Measurements from ENCODE around the gene PDLIM3. TPM values are rescaled to one million over a fixed set of nuclear protein-coding genes. Genes with fewer than 3 reads are reported as not detected.

PDLIM3 gene
- total and polyA plus RNA-seq, 2 of the 4 experiments (the other 2 are of a cell fraction), result 6.4 to 11.7 TPM

DNA sequence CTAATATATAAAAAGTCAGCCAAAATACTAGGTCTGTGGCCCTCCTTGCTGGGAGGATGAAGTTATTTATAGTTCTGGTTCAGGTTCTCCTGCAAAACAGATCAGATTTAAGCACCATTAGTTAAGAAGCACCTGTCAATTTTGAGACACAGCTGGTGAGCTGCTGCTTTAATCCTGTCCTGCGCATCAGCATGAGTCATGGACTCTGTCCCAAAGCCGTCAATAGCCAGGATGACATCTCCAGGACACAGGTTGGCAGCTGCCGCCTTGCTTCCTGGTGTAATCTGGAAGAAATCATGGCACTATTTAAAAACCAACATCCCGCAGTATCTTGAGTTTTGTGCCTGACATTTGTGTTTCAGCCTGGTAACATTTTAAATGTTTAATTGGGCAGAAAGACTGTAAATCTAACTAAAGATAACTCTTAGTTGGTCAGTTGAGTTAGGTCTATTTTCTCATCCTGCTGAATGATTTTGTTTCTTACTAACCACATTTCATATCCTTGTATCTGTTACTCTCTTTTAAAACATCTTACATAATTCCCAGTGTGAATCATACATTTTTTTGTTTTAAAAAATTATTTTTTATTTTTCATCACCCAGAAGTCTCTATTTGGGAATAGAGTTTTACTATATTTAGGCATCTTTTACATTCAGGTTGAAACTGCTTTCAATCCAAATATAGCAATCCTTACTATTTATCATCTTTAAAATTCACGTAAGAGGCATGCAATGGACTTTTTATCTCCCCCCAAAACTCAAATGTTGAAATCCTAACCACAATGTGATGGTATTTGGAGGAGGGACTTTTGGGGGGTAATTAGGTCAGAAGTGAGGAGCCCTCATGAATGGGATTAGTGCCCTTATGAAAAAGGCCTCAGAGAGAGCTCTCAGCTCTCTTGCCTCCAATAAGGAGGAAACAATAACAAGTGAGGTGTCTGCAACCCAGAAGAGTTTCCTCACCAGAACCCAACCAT lies 10.1 kb downstream of the PDLIM3 start:
- H3K14ac ChIP-seq (replicated peaks; ENCODE audit: low read depth, low read length), result no peak overlapping the region
- H3K4me1 ChIP-seq (ENCODE audit: control insufficient read depth, insufficient read depth, low read length), result no peaks in the 10 kb centered on the region
- no peak overlapping the region for H3K4me2 ChIP-seq (ENCODE audit: low read depth, low read length)
- H4K91ac ChIP-seq (ENCODE audit: insufficient read depth, low read depth, low read length), result no peak overlapping the region
- H3K27me3 ChIP-seq (ENCODE audit: control insufficient read depth, insufficient read depth, low read length), result no peaks in the 10 kb centered on the region
- H2BK20ac ChIP-seq (ENCODE audit: low read depth, low read length), result no peak overlapping the region
- 83% methylated on average over 2 of the region's 5 CpGs; no CpG with 5 or more reads in 1 of the 2 experiments for WGBS, 2 experiments (ENCODE audit: extremely low coverage in 2 of 2, insufficient read length in 1 of 2)
- ATAC-seq (ENCODE audit: low read depth), result no peak
- intact Hi-C loops (cut with micrococcal nuclease), result no loop called here
- H4K8ac ChIP-seq (ENCODE audit: low read depth in 2 of 2, low read length in 2 of 2), result no peak overlapping the region
- H2AK9ac ChIP-seq (replicated peaks; ENCODE audit: low read depth, low read length, poor library complexity), result no peak overlapping the region
- ChIA-PET CTCF (interaction anchor here (0.7 kb wide), 1 partner anchor 14 kb away, joined by 3 read pairs; no protein-coding TSS in a partner anchor), POLR2A (ENCODE audit: unreplicated experiment) (no interaction called here)
- H3K36me3 ChIP-seq (ENCODE audit: control insufficient read depth, insufficient read depth, low read length), result no peaks in the 10 kb centered on the region
- no peak overlapping the region for H2BK15ac ChIP-seq (ENCODE audit: low read depth, low read length)
- dilution Hi-C loops (cut with HindIII; ENCODE audit: low sequenced_read_pairs, unreplicated experiment), result no loop called here
- no peak overlapping the region for H2AK5ac ChIP-seq (ENCODE audit: low read depth, low read length)
- H3K4me3 ChIP-seq (ENCODE audit: insufficient read depth, low read depth, low read length), result no peak overlapping the region
- H4K5ac ChIP-seq (ENCODE audit: low read depth, low read length), result no peak overlapping the region
- H3K56ac ChIP-seq (ENCODE audit: extremely low read depth, insufficient read depth, low read length), result 0 out of 2 replicates have a peak overlapping the region, but pooled peaks have one; percentile 1
- H3K4ac ChIP-seq (ENCODE audit: low read depth, low read length), result no peak overlapping the region
- no TSS peak for BruUV-seq (replicated peaks)
- no peak overlapping the region for H3K27ac ChIP-seq (ENCODE audit: insufficient read depth, low read length)
- DNase-seq, result peak; percentile 30
- no peak overlapping the region for H2AFZ ChIP-seq (replicated peaks; ENCODE audit: low read length, poor library complexity)
- TF ChIP-seq CHD1 (IDR thresholded peaks at IDR 0.05; ENCODE audit: low read depth, low read length), result no peak
- TF ChIP-seq SMC3 (IDR thresholded peaks at IDR 0.05; ENCODE audit: low read depth, low read length), result no peak
- TF ChIP-seq BHLHE40 (IDR thresholded peaks at IDR 0.05; ENCODE audit: low read depth, low read length), result no peak
- TF ChIP-seq, protein P1, sequence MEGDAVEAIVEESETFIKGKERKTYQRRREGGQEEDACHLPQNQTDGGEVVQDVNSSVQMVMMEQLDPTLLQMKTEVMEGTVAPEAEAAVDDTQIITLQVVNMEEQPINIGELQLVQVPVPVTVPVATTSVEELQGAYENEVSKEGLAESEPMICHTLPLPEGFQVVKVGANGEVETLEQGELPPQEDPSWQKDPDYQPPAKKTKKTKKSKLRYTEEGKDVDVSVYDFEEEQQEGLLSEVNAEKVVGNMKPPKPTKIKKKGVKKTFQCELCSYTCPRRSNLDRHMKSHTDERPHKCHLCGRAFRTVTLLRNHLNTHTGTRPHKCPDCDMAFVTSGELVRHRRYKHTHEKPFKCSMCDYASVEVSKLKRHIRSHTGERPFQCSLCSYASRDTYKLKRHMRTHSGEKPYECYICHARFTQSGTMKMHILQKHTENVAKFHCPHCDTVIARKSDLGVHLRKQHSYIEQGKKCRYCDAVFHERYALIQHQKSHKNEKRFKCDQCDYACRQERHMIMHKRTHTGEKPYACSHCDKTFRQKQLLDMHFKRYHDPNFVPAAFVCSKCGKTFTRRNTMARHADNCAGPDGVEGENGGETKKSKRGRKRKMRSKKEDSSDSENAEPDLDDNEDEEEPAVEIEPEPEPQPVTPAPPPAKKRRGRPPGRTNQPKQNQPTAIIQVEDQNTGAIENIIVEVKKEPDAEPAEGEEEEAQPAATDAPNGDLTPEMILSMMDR (conservative IDR thresholded peaks at IDR 0.05; ENCODE audit: low read depth, low read length), result no peak
- no peak for TF ChIP-seq RAD21 (IDR thresholded peaks at IDR 0.05; ENCODE audit: low read length)
- in situ Hi-C loops (cut with MboI; ENCODE audit: low sequenced_read_pairs), result no loop called here
- H2BK120ac ChIP-seq (ENCODE audit: low read depth, low read length), result no peak overlapping the region
- 0 out of 4 replicates have a peak, but pooled peaks cover 0 to 3% of the 10 kb centered on the region in 2 experiments for H3K79me1 ChIP-seq (ENCODE audit: low read depth in 1 of 2, low read length in 2 of 2)
- H3K18ac ChIP-seq (ENCODE audit: low read depth, low read length), result no peak overlapping the region
- no peak overlapping the region for H3K23ac ChIP-seq (ENCODE audit: low read depth, low read length)
- H3K9me1 ChIP-seq (ENCODE audit: insufficient read depth, low read length), result peaks cover 4% of the 10 kb centered on the region; the same call in 1 of the 2 replicates
- H3K9ac ChIP-seq (ENCODE audit: low read depth, low read length), result no peak overlapping the region
- no peaks in the 10 kb centered on the region for H4K20me1 ChIP-seq (ENCODE audit: insufficient read depth, low read length)
- no peak overlapping the region for H2BK5ac ChIP-seq (ENCODE audit: low read depth, low read length, poor library complexity, severe bottlenecking)
- peaks cover 7% of the 10 kb centered on the region for H3K9me3 ChIP-seq (ENCODE audit: control insufficient read depth, insufficient read depth, low read length)

Data from IMR-90 (cell line).